Activated CD4-positive, CD25-positive, alpha-beta regulatory T cell treated with anti-CD3 and anti-CD28 coated beads, Interleukin-2, amount 50 U/mL, for 16 hours (primary cell): Measurements from ENCODE around the gene SEPTIN10.
"Not testable (repeated sequence)": the region's sequence is repeated elsewhere in the genome, so short reads cannot be mapped to it uniquely, and the experiment has no call there.

ENCODE experiments used
- DNase-seq: peaks from one replicate; pipeline ENCODE4 v3.0.0-alpha.2; 2020; ENCODE audit warnings: low read depth, low spot score

SEPTIN10 gene

GRCh38 chr2:109602617-109603188 is 11.1 kb downstream of the SEPTIN10 start:
- DNase-seq: no peak

GRCh38 chr2:109601783-109602182 is 12.0 kb downstream of the SEPTIN10 start:
- DNase-seq: no peak

- DNase-seq: no peak
Measured at GRCh38 chr2:109597283-109597682, 16.5 kb downstream of the SEPTIN10 start.

GRCh38 chr2:109595644-109596043 is 18.1 kb downstream of the SEPTIN10 start:
- no peak for DNase-seq

GRCh38 chr2:109594246-109594885 is 19.4 kb downstream of the SEPTIN10 start:
- DNase-seq: no peak

- DNase-seq: no peak
Measured at GRCh38 chr2:109592905-109593304, 20.9 kb downstream of the SEPTIN10 start.

GRCh38 chr2:109591206-109591605 is 22.6 kb downstream of the SEPTIN10 start:
- DNase-seq: no peak

- DNase-seq: no peak
Measured at GRCh38 chr2:109586687-109587086, 27.1 kb downstream of the SEPTIN10 start.

- DNase-seq: no peak
Measured at GRCh38 chr2:109582928-109583895, 30.6 kb downstream of the SEPTIN10 start.

- DNase-seq: not testable (repeated sequence)
Measured at GRCh38 chr2:109577630-109578029, 36.1 kb downstream of the SEPTIN10 start.

- no peak for DNase-seq
Measured at GRCh38 chr2:109575373-109575772, 38.4 kb downstream of the SEPTIN10 start.

GRCh38 chr2:109563980-109564550 is 49.7 kb downstream of the SEPTIN10 start:
- DNase-seq: no peak

GRCh38 chr2:109563288-109563687 is 50.5 kb downstream of the SEPTIN10 start:
- DNase-seq: no peak

GRCh38 chr2:109562421-109562820 is 51.3 kb downstream of the SEPTIN10 start:
- DNase-seq: no peak

- no peak for DNase-seq
Measured at GRCh38 chr2:109560265-109560664, 53.5 kb downstream of the SEPTIN10 start.

- DNase-seq: no peak
Measured at GRCh38 chr2:109558076-109558882, 55.5 kb downstream of the SEPTIN10 start.

GRCh38 chr2:109557309-109557708 is 56.5 kb downstream of the SEPTIN10 start:
- no peak for DNase-seq

- no peak for DNase-seq
Measured at GRCh38 chr2:109555346-109555900, 58.3 kb downstream of the SEPTIN10 start.

GRCh38 chr2:109554758-109555157 is 59.0 kb downstream of the SEPTIN10 start:
- no peak for DNase-seq

- no peak for DNase-seq
Measured at GRCh38 chr2:109549016-109549590, 64.7 kb downstream of the SEPTIN10 start.

- no peak for DNase-seq
Measured at GRCh38 chr2:109547280-109547679, 66.5 kb downstream of the SEPTIN10 start.
